GM23248 (cell line): ENCODE data around the gene RNF157. TPM values are rescaled to one million over a fixed set of nuclear protein-coding genes. Genes with fewer than 3 reads are reported as not detected.
A peak's percentile ranks its signal among the peaks of the same experiment; 100 is the strongest.

ENCODE experiments used
- DNase-seq: peaks from one replicate; pipeline ENCODE4 v3.0.0-alpha.2; 2015
- H2AFZ ChIP-seq: fragments of 200-600 bp; sonication (generic); 2 replicates; pipeline ENCODE4 v1.6.1; 2016; ENCODE audit warnings: antibody characterized with exemption
- H3F3A ChIP-seq: fragments of 200-600 bp; sonication (generic); 2 replicates; pipeline ENCODE4 v1.6.1; 2016; ENCODE audit warnings: mild to moderate bottlenecking, antibody characterized with exemption, mixed run types; ENCODE audit not compliant: insufficient read depth
- H3K27ac ChIP-seq: fragments of 200-600 bp; sonication (generic); 2 replicates; pipeline ENCODE4 v1.5.1; 2016; ENCODE audit warnings: mild to moderate bottlenecking
- H3K27me3 ChIP-seq: fragments of 200-600 bp; sonication (generic); replicated peaks from 2 replicates; pipeline ENCODE4 v1.6.1; 2016; ENCODE audit warnings: mild to moderate bottlenecking; ENCODE audit not compliant: insufficient read depth
- H3K36me3 ChIP-seq: fragments of 200-600 bp; sonication (generic); 2 replicates; pipeline ENCODE4 v1.6.1; 2016; ENCODE audit warnings: low read depth, mild to moderate bottlenecking
- H3K4me1 ChIP-seq: fragments of 200-600 bp; sonication (generic); 2 replicates; pipeline ENCODE4 v1.6.1; 2016; ENCODE audit warnings: mild to moderate bottlenecking; ENCODE audit not compliant: insufficient read depth
- H3K4me2 ChIP-seq: fragments of 200-600 bp; sonication (generic); one replicate; pipeline ENCODE4 v1.6.1; 2016; ENCODE audit warnings: mild to moderate bottlenecking; ENCODE audit not compliant: unreplicated experiment
- H3K4me3 ChIP-seq: fragments of 200-600 bp; sonication (generic); 2 replicates; pipeline ENCODE4 v1.5.1; 2016; ENCODE audit warnings: mild to moderate bottlenecking
- H3K79me2 ChIP-seq: fragments of 200-600 bp; sonication (generic); 2 replicates; pipeline ENCODE4 v1.6.1; 2016; ENCODE audit warnings: mild to moderate bottlenecking; ENCODE audit not compliant: insufficient read depth
- H3K9ac ChIP-seq: fragments of 200-600 bp; sonication (generic); 2 replicates; pipeline ENCODE4 v1.6.1; 2016; ENCODE audit warnings: mild to moderate bottlenecking
- H3K9me2 ChIP-seq: fragments of 200-600 bp; sonication (generic); 2 replicates; pipeline ENCODE4 v1.6.1; 2016; ENCODE audit warnings: mixed run types, mild to moderate bottlenecking, moderate library complexity; ENCODE audit not compliant: insufficient read depth
- H3K9me3 ChIP-seq: fragments of 200-600 bp; sonication (generic); one replicate; pipeline ENCODE4 v1.6.1; 2017; ENCODE audit warnings: low read depth
- H4K20me1 ChIP-seq: fragments of 200-600 bp; sonication (generic); 2 replicates; pipeline ENCODE4 v1.6.0; 2016; ENCODE audit not compliant: insufficient read depth
- EZH2 ChIP-seq: fragments of 200-600 bp; sonication (generic); IDR thresholded peaks from 2 replicates; pipeline ENCODE4 v1.6.1; 2018; ENCODE audit warnings: antibody characterized with exemption, mild to moderate bottlenecking; ENCODE audit not compliant: insufficient read depth, poor library complexity, severe bottlenecking
- EZH2phosphoT487 ChIP-seq: fragments of 200-600 bp; sonication (generic); IDR thresholded peaks from 2 replicates; pipeline ENCODE4 v1.6.1; 2018; ENCODE audit warnings: antibody characterized with exemption, moderate library complexity, mild to moderate bottlenecking, low read depth; ENCODE audit not compliant: insufficient read depth
- WGBS, 2 experiments: methylation state at CpG; one replicate each; pipeline ENCODE4 v1.1.6; 2015 to 2017; ENCODE audit warnings: low lambda C conversion rate in 2 of 2, low coverage in 1 of 2; ENCODE audit errors: missing lambda C conversion rate in 2 of 2; 5-methylcytosine and 5-hydroxymethylcytosine counted together
- in situ Hi-C: fragments of 300-500 bp; cut with MboI; formaldehyde crosslinking; loops from 2 replicates; pipeline ENCODE4 v1.15.0; 2020
- polyA plus RNA-seq: library from polyadenylated mRNA; unstranded; fragments of >200 nt; fragmentation: Nextera tagmentation; extraction: Ambion mirVana; gene quantifications from 2 replicates; pipeline ENCODE4 v1.2.1, GENCODE V29; 2016
- total RNA-seq: library from RNA; depleted of rRNA; stranded (reverse); fragments of >200 nt; shearing (Covaris generic); gene quantifications from 2 replicates; pipeline ENCODE4 v1.2.3, GENCODE V29; 2014

Gene RNF157
- total and polyA plus RNA-seq, 2 experiments from 2014 or later = 0.31 to 4.0 TPM

DNA sequence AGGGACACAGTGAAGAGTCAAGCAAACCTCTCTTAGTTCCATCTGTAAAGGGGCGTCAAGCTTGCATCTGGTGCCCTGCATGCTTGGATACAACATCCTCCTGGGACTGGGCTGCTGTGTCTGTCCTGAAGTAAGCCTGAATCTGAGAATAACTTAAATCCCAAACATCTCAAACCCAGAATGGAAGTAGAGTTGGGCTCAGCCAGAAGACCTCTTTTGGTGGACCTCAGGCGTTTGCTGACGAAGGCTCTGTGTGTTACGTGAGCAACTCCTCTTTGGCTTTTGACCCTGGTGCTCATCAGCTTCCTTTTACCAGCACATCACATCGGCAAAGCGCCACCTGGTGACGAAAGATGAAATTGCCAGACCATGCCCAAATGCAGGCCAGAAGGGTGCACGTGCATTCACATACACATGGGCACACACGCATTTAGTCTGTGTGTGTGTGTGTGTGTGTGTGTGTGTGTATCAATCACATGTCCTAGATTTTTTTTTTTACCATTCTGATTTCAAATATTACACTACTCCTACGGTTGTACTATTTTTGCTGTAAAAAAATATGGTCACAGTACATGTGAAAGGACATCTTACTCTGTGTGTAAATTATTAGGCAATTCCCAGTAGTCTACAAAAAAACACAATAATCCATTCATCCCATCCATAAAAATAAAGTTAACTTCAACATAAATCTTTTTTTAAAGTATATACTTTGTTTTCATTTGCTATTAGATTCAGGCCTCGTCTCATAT is 58.1 kb downstream of the RNF157 start:
- peak; percentile 87 for DNase-seq
- no peaks in the 10 kb centered on the region for H3K27me3 ChIP-seq
- 15 to 16% methylated on average over 11 of the region's 11 CpGs for WGBS, 2 experiments
- no peaks in the 10 kb centered on the region for H3K9me2 ChIP-seq
- no peak overlapping the region for H3K4me3 ChIP-seq
- no peak overlapping the region for H3K27ac ChIP-seq
- no peak overlapping the region for H3K4me2 ChIP-seq
- H2AFZ ChIP-seq = peak overlapping the region; percentile 70
- no peaks in the 10 kb centered on the region; the same call in 1 of the 2 replicates for H3K4me1 ChIP-seq
- no peaks in the 10 kb centered on the region for H3K36me3 ChIP-seq
- H3F3A ChIP-seq = no peaks in the 10 kb centered on the region
- TF ChIP-seq EZH2 = no peak
- no peak for TF ChIP-seq EZH2phosphoT487
- H3K9ac ChIP-seq = no peak overlapping the region
- no peaks in the 10 kb centered on the region for H4K20me1 ChIP-seq
- H3K9me3 ChIP-seq = no peaks in the 10 kb centered on the region
- in situ Hi-C loops = no loop called here
- no peaks in the 10 kb centered on the region for H3K79me2 ChIP-seq

DNA sequence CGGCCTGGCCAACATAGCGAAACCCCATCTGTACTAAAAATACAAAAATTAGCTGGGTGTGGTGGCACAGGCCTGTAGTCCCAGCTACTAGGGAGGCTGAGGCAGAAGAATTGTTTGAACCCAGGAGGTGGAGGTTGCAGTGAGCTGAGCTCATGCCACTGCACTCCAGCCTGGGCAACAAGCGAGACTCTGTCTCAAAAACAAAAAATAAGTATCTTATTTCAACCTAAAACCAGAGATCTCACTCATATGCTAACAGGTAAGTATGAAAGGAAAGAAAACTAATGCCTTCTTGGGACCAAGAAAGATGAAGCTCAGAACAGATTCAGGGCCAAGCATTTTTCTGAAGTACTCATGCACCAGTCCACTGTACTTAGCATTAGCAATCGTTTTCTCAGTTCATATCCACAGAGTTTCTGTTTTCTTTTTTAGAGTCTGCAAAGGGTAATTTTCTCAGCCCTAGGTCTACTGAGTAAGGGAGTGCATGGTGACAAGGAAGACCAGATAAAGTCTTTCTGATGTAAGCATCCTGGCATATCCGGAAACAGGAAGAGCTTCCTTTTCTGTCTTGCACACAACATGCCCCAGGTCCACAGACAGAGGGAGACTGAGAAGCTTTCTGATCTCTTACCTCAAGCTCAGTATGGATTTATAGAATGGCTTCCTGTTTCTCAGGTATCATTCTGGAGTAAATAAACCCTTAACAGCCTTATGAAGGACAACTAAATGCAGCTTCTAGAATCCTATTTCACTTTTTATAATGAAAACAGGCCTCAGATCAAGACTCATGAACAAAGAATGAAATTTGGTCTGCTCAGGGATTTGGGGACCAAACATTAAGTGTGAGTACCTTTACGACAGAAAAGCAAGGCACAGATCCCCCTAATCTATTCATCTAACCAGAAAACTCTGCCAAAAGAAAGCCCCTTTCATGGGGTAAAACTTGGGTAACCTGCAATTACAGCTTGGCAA is 60.5 kb downstream of the RNF157 start:
- WGBS, 2 experiments = 72 to 78% methylated on average over 6 of the region's 6 CpGs
- H3K9ac ChIP-seq = no peak overlapping the region
- H3K36me3 ChIP-seq = no peaks in the 10 kb centered on the region
- H3K79me2 ChIP-seq = no peaks in the 10 kb centered on the region
- no peaks in the 10 kb centered on the region for H3F3A ChIP-seq
- H3K4me2 ChIP-seq = no peak overlapping the region
- TF ChIP-seq EZH2phosphoT487 = no peak
- TF ChIP-seq EZH2 = no peak
- H3K9me2 ChIP-seq = no peaks in the 10 kb centered on the region
- no peaks in the 10 kb centered on the region for H4K20me1 ChIP-seq
- H3K9me3 ChIP-seq = no peaks in the 10 kb centered on the region
- no peaks in the 10 kb centered on the region for H3K27me3 ChIP-seq
- DNase-seq = peak; percentile 28
- peak overlapping the region; percentile 88 for H2AFZ ChIP-seq
- no peak overlapping the region for H3K27ac ChIP-seq
- H3K4me1 ChIP-seq = no peaks in the 10 kb centered on the region; the same call in 1 of the 2 replicates
- in situ Hi-C loops = no loop called here
- no peak overlapping the region for H3K4me3 ChIP-seq

DNA sequence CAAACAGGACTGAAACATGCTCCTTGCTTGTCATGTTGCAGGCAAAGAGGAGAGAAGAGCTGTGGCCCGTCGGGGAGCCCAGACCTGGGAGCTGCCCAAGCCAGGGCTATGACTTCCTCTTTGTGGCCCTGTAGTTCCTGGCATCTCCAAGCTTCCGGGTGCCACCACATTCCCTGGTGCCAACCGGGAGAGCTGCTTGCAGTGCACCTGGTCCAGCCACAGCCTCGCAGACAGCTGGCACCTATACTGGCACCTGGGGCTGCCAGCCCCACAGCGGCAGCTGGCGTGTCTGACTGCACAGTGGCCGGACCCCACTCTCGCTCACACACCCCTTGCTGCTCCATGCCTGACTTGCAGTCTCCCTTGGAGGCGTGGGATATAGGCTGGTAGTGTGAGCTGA is 62.2 kb downstream of the RNF157 start:
- Histone ChIP-seq H3K36me3 (no peaks in the 10 kb centered on the region), H4K20me1 (no peaks in the 10 kb centered on the region), H3F3A (no peaks in the 10 kb centered on the region), H3K4me1 (no peaks in the 10 kb centered on the region; the same call in 1 of the 2 replicates), H3K9me2 (no peaks in the 10 kb centered on the region), H3K9me3 (no peaks in the 10 kb centered on the region), H3K4me3 (no peak overlapping the region), H3K9ac (no peak overlapping the region), H2AFZ (no peak overlapping the region), H3K27me3 (no peaks in the 10 kb centered on the region), H3K4me2 (no peak overlapping the region), H3K79me2 (no peaks in the 10 kb centered on the region), H3K27ac (no peak overlapping the region)
- DNase-seq = no peak
- in situ Hi-C loops = no loop called here
- 88 to 89% methylated on average over 9 to 10 of the region's 10 CpGs for WGBS, 2 experiments
- TF ChIP-seq EZH2 (no peak), EZH2phosphoT487 (no peak)

DNA sequence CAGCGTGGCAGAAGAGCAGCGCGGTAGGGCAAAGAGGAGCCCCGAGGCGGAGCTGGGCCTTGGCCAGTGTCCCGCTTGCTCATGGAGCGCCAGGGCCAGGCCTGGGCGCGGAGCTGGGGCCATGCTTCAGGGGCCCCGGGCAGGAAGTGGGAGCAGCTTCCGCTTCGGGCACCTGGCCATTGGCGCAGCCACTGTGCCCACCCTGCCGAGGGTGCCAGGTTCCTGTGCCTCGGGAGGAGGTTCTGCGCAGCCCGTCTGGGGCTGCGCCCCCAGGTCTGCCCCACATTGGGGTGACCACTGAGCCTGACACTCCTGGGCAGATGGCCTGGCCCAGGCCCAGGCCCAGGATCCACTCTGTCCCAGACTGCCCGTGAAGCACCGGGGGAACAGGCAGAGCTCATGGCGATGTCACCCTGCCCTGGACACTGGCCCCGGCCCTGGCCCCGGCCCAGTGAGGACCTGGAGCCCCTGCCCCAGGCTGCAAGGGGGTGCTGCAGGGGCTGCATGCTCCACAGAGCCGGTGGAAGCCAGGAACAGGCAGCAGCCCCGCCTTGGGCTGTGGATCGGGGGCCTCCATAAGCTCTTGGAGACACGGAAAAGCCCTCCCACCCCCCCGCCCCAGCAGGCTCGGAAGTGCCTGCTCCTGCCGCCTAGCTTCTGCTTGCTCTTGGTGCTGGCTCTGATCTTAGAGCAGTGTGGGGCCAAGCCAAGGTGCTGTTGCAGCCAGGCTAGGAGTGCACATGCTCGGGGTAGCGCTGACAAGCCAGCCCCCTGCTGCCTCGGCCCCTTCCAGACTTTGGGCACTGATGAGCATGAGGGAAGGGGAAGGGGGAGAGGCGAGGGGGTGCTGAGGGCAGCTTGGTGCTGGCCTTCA is 63.4 kb downstream of the RNF157 start:
- H3K4me1 ChIP-seq = no peaks in the 10 kb centered on the region; the same call in 1 of the 2 replicates
- no peak overlapping the region for H3K4me3 ChIP-seq
- no peaks in the 10 kb centered on the region for H3K36me3 ChIP-seq
- H2AFZ ChIP-seq = no peak overlapping the region
- no peak overlapping the region for H3K9ac ChIP-seq
- no peak overlapping the region for H3K4me2 ChIP-seq
- no peaks in the 10 kb centered on the region for H3K27me3 ChIP-seq
- TF ChIP-seq EZH2 (no peak), EZH2phosphoT487 (no peak)
- no peaks in the 10 kb centered on the region for H3K79me2 ChIP-seq
- 56 to 76% methylated on average over 14 to 27 of the region's 34 CpGs for WGBS, 2 experiments
- H3K9me3 ChIP-seq = no peaks in the 10 kb centered on the region
- no peaks in the 10 kb centered on the region for H3F3A ChIP-seq
- H3K9me2 ChIP-seq = no peaks in the 10 kb centered on the region
- in situ Hi-C loops = no loop called here
- no peak for DNase-seq
- H4K20me1 ChIP-seq = no peaks in the 10 kb centered on the region
- no peak overlapping the region for H3K27ac ChIP-seq
